Lower lobe of right lung (tissue), 2 donors: ENCODE measurements around the gene ETS1. TPM values are rescaled to one million over a fixed set of nuclear protein-coding genes. Genes with fewer than 3 reads are reported as not detected.

Experiments
- ATAC-seq, 2 donors: fragments of 200-7000 bp; cut with Tn5 transposase; one replicate each; pipeline ENCODE4 v1.9.1; 2020 to 2022; ENCODE audit warnings: mild to moderate bottlenecking in 2 of 2, moderate library complexity in 2 of 2
- DNase-seq: peaks from one replicate; pipeline ENCODE4 v3.0.0-alpha.2; 2020
- H3K27ac ChIP-seq: fragments of 200-600 bp; one replicate; pipeline ENCODE4 v1.8.0; 2022
- H3K27me3 ChIP-seq: fragments of 200-600 bp; one replicate; pipeline ENCODE4 v1.8.0; 2022; ENCODE audit warnings: low read depth
- H3K36me3 ChIP-seq: fragments of 200-600 bp; one replicate; pipeline ENCODE4 v1.8.0; 2022; ENCODE audit warnings: mild to moderate bottlenecking
- H3K4me1 ChIP-seq: fragments of 200-600 bp; one replicate; pipeline ENCODE4 v1.8.0; 2022
- H3K4me3 ChIP-seq: fragments of 200-600 bp; one replicate; pipeline ENCODE4 v1.8.0; 2022; ENCODE audit warnings: mild to moderate bottlenecking
- H3K9me3 ChIP-seq: fragments of 200-600 bp; one replicate; pipeline ENCODE4 v1.8.0; 2022
- intact Hi-C: fragments of 100-400 bp; cut with DNase I; formaldehyde crosslinking; loops from one replicate; pipeline ENCODE4 v1.11.0; 2022
- total RNA-seq: library from RNA; stranded (reverse); fragmentation: NEBNext Ultra II Directional; extraction: Animal tissue kit (Norgen Biotek cat#: 25700); gene quantifications from one replicate; pipeline ENCODE4 v1.2.1, GENCODE V29; 2021
- TF ChIP-seq, protein P1 (sequence below): fragments of 200-600 bp; IDR thresholded peaks from one replicate; pipeline ENCODE4 v1.8.0; 2022; ENCODE audit warnings: antibody characterized with exemption, mild to moderate bottlenecking
- donor health status: DM: no; HTN: yes; CAD: no; lungs with severe emphysema.

Gene ETS1
- total RNA-seq, 1 donor from 2014 or later: 123 TPM

- TF ChIP-seq, protein P1, sequence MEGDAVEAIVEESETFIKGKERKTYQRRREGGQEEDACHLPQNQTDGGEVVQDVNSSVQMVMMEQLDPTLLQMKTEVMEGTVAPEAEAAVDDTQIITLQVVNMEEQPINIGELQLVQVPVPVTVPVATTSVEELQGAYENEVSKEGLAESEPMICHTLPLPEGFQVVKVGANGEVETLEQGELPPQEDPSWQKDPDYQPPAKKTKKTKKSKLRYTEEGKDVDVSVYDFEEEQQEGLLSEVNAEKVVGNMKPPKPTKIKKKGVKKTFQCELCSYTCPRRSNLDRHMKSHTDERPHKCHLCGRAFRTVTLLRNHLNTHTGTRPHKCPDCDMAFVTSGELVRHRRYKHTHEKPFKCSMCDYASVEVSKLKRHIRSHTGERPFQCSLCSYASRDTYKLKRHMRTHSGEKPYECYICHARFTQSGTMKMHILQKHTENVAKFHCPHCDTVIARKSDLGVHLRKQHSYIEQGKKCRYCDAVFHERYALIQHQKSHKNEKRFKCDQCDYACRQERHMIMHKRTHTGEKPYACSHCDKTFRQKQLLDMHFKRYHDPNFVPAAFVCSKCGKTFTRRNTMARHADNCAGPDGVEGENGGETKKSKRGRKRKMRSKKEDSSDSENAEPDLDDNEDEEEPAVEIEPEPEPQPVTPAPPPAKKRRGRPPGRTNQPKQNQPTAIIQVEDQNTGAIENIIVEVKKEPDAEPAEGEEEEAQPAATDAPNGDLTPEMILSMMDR: no peak
- ATAC-seq (no peak), DNase-seq (no peak)
- Histone ChIP-seq H3K27ac (no peak overlapping the region), H3K27me3 (no peaks in the 10 kb centered on the region), H3K9me3 (no peaks in the 10 kb centered on the region), H3K36me3 (no peaks in the 10 kb centered on the region), H3K4me1 (peaks cover 32% of the 10 kb centered on the region), H3K4me3 (no peak overlapping the region)
- intact Hi-C loops: no loop called here
Observed at GRCh38 chr11:128565881-128566280, 21.5 kb downstream of the ETS1 start.

DNA sequence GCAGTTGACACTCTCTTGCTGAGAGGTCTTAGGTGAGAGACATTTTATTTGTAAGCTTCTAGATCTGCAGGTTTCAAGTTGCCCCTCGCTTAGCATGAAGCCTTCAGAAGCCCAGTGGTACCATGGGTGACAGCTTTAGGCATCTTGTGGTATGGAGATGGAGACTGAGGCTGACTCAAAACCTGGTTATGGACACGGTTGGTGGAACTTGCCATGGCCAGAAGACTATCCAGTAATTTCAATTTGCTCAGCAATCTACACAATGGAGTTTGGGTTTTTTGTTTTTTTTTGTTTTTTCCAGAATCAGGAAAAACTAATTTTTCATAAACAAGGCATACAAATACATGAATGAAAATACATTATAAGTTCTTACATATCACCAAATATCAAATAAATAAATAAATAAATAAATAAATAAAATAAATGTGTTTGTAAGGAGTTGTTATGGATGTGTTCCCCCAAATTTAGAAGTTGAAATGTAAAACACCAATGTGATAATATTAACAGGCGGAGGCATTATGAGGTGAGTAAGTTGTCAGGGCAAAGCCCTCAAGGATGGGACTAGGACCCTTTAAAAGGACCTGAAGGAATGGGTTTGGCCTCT, 22.6 kb downstream of the ETS1 start:
- Histone ChIP-seq H3K36me3 (no peaks in the 10 kb centered on the region), H3K27me3 (no peaks in the 10 kb centered on the region), H3K4me3 (no peak overlapping the region), H3K9me3 (no peaks in the 10 kb centered on the region), H3K27ac (no peak overlapping the region), H3K4me1 (peaks cover 25% of the 10 kb centered on the region)
- ATAC-seq (no peak), DNase-seq (no peak)
- TF ChIP-seq, protein P1: no peak
- intact Hi-C loops: no loop called here

- Histone ChIP-seq H3K4me3 (no peak overlapping the region), H3K27ac (no peak overlapping the region), H3K4me1 (peaks cover 25% of the 10 kb centered on the region), H3K9me3 (no peaks in the 10 kb centered on the region), H3K36me3 (no peaks in the 10 kb centered on the region), H3K27me3 (no peaks in the 10 kb centered on the region)
- TF ChIP-seq, protein P1: no peak
- no peak for DNase-seq
- peak in 1 of 2 donors; percentile 7 for ATAC-seq
- intact Hi-C loops: no loop called here
Observed at GRCh38 chr11:128563942-128564641, 23.3 kb downstream of the ETS1 start.

GRCh38 chr11:128563308-128563707, 24.1 kb downstream of the ETS1 start:
- no peak for ATAC-seq
- no peaks in the 10 kb centered on the region for H3K9me3 ChIP-seq
- no peaks in the 10 kb centered on the region for H3K27me3 ChIP-seq
- H3K4me1 ChIP-seq: peaks cover 20% of the 10 kb centered on the region
- intact Hi-C loops: no loop called here
- TF ChIP-seq, protein P1: no peak
- no peaks in the 10 kb centered on the region for H3K36me3 ChIP-seq
- DNase-seq: no peak
- no peak overlapping the region for H3K4me3 ChIP-seq
- no peak overlapping the region for H3K27ac ChIP-seq

- Histone ChIP-seq H3K36me3 (no peaks in the 10 kb centered on the region), H3K9me3 (no peaks in the 10 kb centered on the region), H3K4me3 (no peak overlapping the region), H3K27ac (no peak overlapping the region), H3K27me3 (no peaks in the 10 kb centered on the region), H3K4me1 (peaks cover 13% of the 10 kb centered on the region)
- TF ChIP-seq, protein P1: no peak
- ATAC-seq: no peak
- no peak for DNase-seq
- intact Hi-C loops: no loop called here
Observed at GRCh38 chr11:128559496-128560103, 27.8 kb downstream of the ETS1 start.
